ENCODE results near the gene RICTOR.

Gene RICTOR

GRCh38 chr5:39116344-39117170 is 42.4 kb upstream of the RICTOR start:
- Histone ChIP-seq H3K9ac (no peak overlapping the region), H2AFZ (ENCODE audit: low read depth) (no peak overlapping the region), H4K20me1 (ENCODE audit: insufficient read depth) (no peaks in the 10 kb centered on the region), H3K79me2 (ENCODE audit: insufficient read depth, low read depth) (no peaks in the 10 kb centered on the region), H3K36me3 (ENCODE audit: insufficient read depth) (no peaks in the 10 kb centered on the region), H3K4me1 (ENCODE audit: low read depth, poor library complexity, severe bottlenecking) (peaks cover 6% of the 10 kb centered on the region), H3K4me2 (no peak overlapping the region), H3K4me3 (IDR thresholded peaks at IDR 0.05; ENCODE audit: insufficient read depth, low read depth, low read length) (no peak overlapping the region), H3K27ac (no peak overlapping the region), H3K27me3 (ENCODE audit: insufficient read depth, low read depth) (no peaks in the 10 kb centered on the region)
- TF ChIP-seq, protein P1, sequence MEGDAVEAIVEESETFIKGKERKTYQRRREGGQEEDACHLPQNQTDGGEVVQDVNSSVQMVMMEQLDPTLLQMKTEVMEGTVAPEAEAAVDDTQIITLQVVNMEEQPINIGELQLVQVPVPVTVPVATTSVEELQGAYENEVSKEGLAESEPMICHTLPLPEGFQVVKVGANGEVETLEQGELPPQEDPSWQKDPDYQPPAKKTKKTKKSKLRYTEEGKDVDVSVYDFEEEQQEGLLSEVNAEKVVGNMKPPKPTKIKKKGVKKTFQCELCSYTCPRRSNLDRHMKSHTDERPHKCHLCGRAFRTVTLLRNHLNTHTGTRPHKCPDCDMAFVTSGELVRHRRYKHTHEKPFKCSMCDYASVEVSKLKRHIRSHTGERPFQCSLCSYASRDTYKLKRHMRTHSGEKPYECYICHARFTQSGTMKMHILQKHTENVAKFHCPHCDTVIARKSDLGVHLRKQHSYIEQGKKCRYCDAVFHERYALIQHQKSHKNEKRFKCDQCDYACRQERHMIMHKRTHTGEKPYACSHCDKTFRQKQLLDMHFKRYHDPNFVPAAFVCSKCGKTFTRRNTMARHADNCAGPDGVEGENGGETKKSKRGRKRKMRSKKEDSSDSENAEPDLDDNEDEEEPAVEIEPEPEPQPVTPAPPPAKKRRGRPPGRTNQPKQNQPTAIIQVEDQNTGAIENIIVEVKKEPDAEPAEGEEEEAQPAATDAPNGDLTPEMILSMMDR (conservative IDR thresholded peaks at IDR 0.05; ENCODE audit: low read depth, low read length): no peak

- no peaks in the 10 kb centered on the region for H3K36me3 ChIP-seq (ENCODE audit: insufficient read depth)
- peaks cover 6% of the 10 kb centered on the region for H3K4me1 ChIP-seq (ENCODE audit: low read depth, poor library complexity, severe bottlenecking)
- H3K9ac ChIP-seq: no peak overlapping the region
- no peak overlapping the region for H3K27ac ChIP-seq
- no peaks in the 10 kb centered on the region for H3K79me2 ChIP-seq (ENCODE audit: insufficient read depth, low read depth)
- H4K20me1 ChIP-seq (ENCODE audit: insufficient read depth): no peaks in the 10 kb centered on the region
- H3K27me3 ChIP-seq (ENCODE audit: insufficient read depth, low read depth): no peaks in the 10 kb centered on the region
- no peak overlapping the region for H2AFZ ChIP-seq (ENCODE audit: low read depth)
- no peak overlapping the region for H3K4me2 ChIP-seq
- TF ChIP-seq, protein P1 (conservative IDR thresholded peaks at IDR 0.05; ENCODE audit: low read depth, low read length): no peak
- no peak overlapping the region for H3K4me3 ChIP-seq (IDR thresholded peaks at IDR 0.05; ENCODE audit: insufficient read depth, low read depth, low read length)
Measured at GRCh38 chr5:39115644-39116343, 41.6 kb upstream of the RICTOR start.

DNA sequence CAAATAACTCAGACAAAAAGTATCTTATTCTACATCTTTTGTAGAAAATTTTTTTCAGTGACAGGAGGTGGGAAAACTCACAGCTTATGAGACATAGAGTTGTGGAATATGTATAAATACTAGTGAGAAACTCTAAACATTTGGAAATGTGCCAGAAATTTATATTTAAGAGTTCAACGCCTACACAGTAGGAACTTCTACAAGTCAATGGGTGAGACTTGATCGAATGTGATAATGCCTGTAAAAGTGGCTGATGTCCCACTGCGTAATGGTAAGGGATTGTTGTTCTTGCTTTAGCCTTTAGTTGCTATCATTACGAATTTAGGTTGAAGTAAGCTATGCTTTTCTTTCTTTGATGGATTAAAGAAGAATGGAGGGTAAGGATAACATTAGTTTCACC is 40.0 kb upstream of the RICTOR start:
- Histone ChIP-seq H3K27ac (no peak overlapping the region), H3K36me3 (ENCODE audit: insufficient read depth) (no peaks in the 10 kb centered on the region), H2AFZ (ENCODE audit: low read depth) (no peak overlapping the region), H3K27me3 (ENCODE audit: insufficient read depth, low read depth) (no peaks in the 10 kb centered on the region), H4K20me1 (ENCODE audit: insufficient read depth) (no peaks in the 10 kb centered on the region), H3K9ac (no peak overlapping the region), H3K4me2 (no peak overlapping the region), H3K4me3 (IDR thresholded peaks at IDR 0.05; ENCODE audit: insufficient read depth, low read depth, low read length) (no peak overlapping the region), H3K79me2 (ENCODE audit: insufficient read depth, low read depth) (no peaks in the 10 kb centered on the region), H3K4me1 (ENCODE audit: low read depth, poor library complexity, severe bottlenecking) (no peaks in the 10 kb centered on the region)
- TF ChIP-seq, protein P1 (conservative IDR thresholded peaks at IDR 0.05; ENCODE audit: low read depth, low read length): no peak

GRCh38 chr5:39113354-39113953 is 39.3 kb upstream of the RICTOR start:
- TF ChIP-seq, protein P1 (conservative IDR thresholded peaks at IDR 0.05; ENCODE audit: low read depth, low read length): no peak
- H4K20me1 ChIP-seq (ENCODE audit: insufficient read depth): no peaks in the 10 kb centered on the region

More at GRCh38 chr5:39113354-39113953, 39.3 kb upstream of the RICTOR start:
- no peak overlapping the region for H3K4me3 ChIP-seq (IDR thresholded peaks at IDR 0.05; ENCODE audit: insufficient read depth, low read depth, low read length)
- no peak overlapping the region for H2AFZ ChIP-seq (ENCODE audit: low read depth)
- no peak overlapping the region for H3K4me2 ChIP-seq
- no peaks in the 10 kb centered on the region for H3K36me3 ChIP-seq (ENCODE audit: insufficient read depth)
- H3K27me3 ChIP-seq (ENCODE audit: insufficient read depth, low read depth): no peaks in the 10 kb centered on the region
- H3K27ac ChIP-seq: no peak overlapping the region
- H3K79me2 ChIP-seq (ENCODE audit: insufficient read depth, low read depth): no peaks in the 10 kb centered on the region
- H3K4me1 ChIP-seq (ENCODE audit: low read depth, poor library complexity, severe bottlenecking): no peaks in the 10 kb centered on the region
- no peak overlapping the region for H3K9ac ChIP-seq
